Measurements from ENCODE around the gene SORBS1. TPM values are rescaled to one million over a fixed set of nuclear protein-coding genes. Genes with fewer than 3 reads are reported as not detected.

The SORBS1 gene
- total RNA-seq, 2 donors from 2014 or later: 16.7 to 17.9 TPM

- Histone ChIP-seq H3K36me3 (ENCODE audit: control insufficient read depth, insufficient read depth, low read length) (no peaks in the 10 kb centered on the region), H3K27me3 (ENCODE audit: control insufficient read depth, insufficient read depth, low read length, poor library complexity, severe bottlenecking) (no peaks in the 10 kb centered on the region), H3K27ac (ENCODE audit: low read depth, low read length) (no peak overlapping the region), H3K4me3 (ENCODE audit: low read length) (no peak overlapping the region), H3K9ac (ENCODE audit: extremely low read depth, low read length, poor library complexity, severe bottlenecking) (no peak overlapping the region), H3K9me3 (ENCODE audit: control insufficient read depth, low read length) (no peaks in the 10 kb centered on the region), H3K4me1 (ENCODE audit: control insufficient read depth, insufficient read depth, low read length) (peaks cover 17% of the 10 kb centered on the region)
- no peak for TF ChIP-seq CTCF (conservative IDR thresholded peaks at IDR 0.05)
- DNase-seq: no peak
- Mint-ChIP-seq H3K27ac (no peak overlapping the region), H3K27me3 (ENCODE audit: insufficient read depth) (no peaks in the 10 kb centered on the region), H3K36me3 (ENCODE audit: low read depth) (no peaks in the 10 kb centered on the region), H3K4me1 (peaks cover 42% of the 10 kb centered on the region), H3K9me3 (no peaks in the 10 kb centered on the region), H3K4me3 (no peak overlapping the region)
- WGBS, 2 experiments (ENCODE audit: insufficient coverage in 1 of 2, insufficient read length in 1 of 2): 88 to 89% methylated on average over 2 to 6 of the region's 6 CpGs
Measured at GRCh38 chr10:95423164-95424005, 137.8 kb downstream of the SORBS1 start.

- Mint-ChIP-seq H3K9me3 (no peaks in the 10 kb centered on the region), H3K36me3 (ENCODE audit: low read depth) (no peaks in the 10 kb centered on the region), H3K4me1 (peaks cover 37% of the 10 kb centered on the region), H3K27ac (no peak overlapping the region), H3K27me3 (ENCODE audit: insufficient read depth) (no peaks in the 10 kb centered on the region), H3K4me3 (no peak overlapping the region)
- Histone ChIP-seq H3K36me3 (ENCODE audit: control insufficient read depth, insufficient read depth, low read length) (no peaks in the 10 kb centered on the region), H3K27ac (ENCODE audit: low read depth, low read length) (no peak overlapping the region), H3K27me3 (ENCODE audit: control insufficient read depth, insufficient read depth, low read length, poor library complexity, severe bottlenecking) (no peaks in the 10 kb centered on the region), H3K4me3 (ENCODE audit: low read length) (no peak overlapping the region), H3K4me1 (ENCODE audit: control insufficient read depth, insufficient read depth, low read length) (peaks cover 15% of the 10 kb centered on the region), H3K9me3 (ENCODE audit: control insufficient read depth, low read length) (no peaks in the 10 kb centered on the region), H3K9ac (ENCODE audit: extremely low read depth, low read length, poor library complexity, severe bottlenecking) (no peak overlapping the region)
- no peak for DNase-seq
- WGBS, 2 experiments (ENCODE audit: insufficient coverage in 1 of 2, insufficient read length in 1 of 2): 86 to 92% methylated on average over 3 of the region's 3 CpGs
- TF ChIP-seq CTCF (conservative IDR thresholded peaks at IDR 0.05): no peak
Measured at GRCh38 chr10:95422233-95422632, 138.9 kb downstream of the SORBS1 start.

GRCh38 chr10:95421782-95422181 is 139.4 kb downstream of the SORBS1 start:
- 90 to 100% methylated on average over 2 to 3 of the region's 3 CpGs for WGBS, 2 experiments (ENCODE audit: insufficient coverage in 1 of 2, insufficient read length in 1 of 2)
- H3K27ac ChIP-seq (ENCODE audit: low read depth, low read length): no peak overlapping the region
- H3K4me1 ChIP-seq (ENCODE audit: control insufficient read depth, insufficient read depth, low read length): peaks cover 10% of the 10 kb centered on the region
- no peak overlapping the region for H3K9ac ChIP-seq (ENCODE audit: extremely low read depth, low read length, poor library complexity, severe bottlenecking)
- H3K4me3 ChIP-seq (ENCODE audit: low read length): no peak overlapping the region
- H3K4me1 Mint-ChIP-seq: peaks cover 33% of the 10 kb centered on the region
- no peaks in the 10 kb centered on the region for H3K27me3 Mint-ChIP-seq (ENCODE audit: insufficient read depth)
- no peak overlapping the region for H3K27ac Mint-ChIP-seq
- H3K9me3 Mint-ChIP-seq: no peaks in the 10 kb centered on the region
- H3K36me3 Mint-ChIP-seq (ENCODE audit: low read depth): no peaks in the 10 kb centered on the region
- H3K36me3 ChIP-seq (ENCODE audit: control insufficient read depth, insufficient read depth, low read length): no peaks in the 10 kb centered on the region
- H3K4me3 Mint-ChIP-seq: no peak overlapping the region
- H3K27me3 ChIP-seq (ENCODE audit: control insufficient read depth, insufficient read depth, low read length, poor library complexity, severe bottlenecking): no peaks in the 10 kb centered on the region
- TF ChIP-seq CTCF (conservative IDR thresholded peaks at IDR 0.05): no peak
- DNase-seq: no peak
- no peaks in the 10 kb centered on the region for H3K9me3 ChIP-seq (ENCODE audit: control insufficient read depth, low read length)

Measured in endodermal cell (in vitro differentiated cells).